OCI-LY1 (cell line): ENCODE results near the gene PRMT2.

Source experiments
- EZH2 ChIP-seq: fragments of 200-600 bp; sonication (generic), shearing (Covaris generic); IDR thresholded peaks from 2 replicates; pipeline ENCODE4 v1.8.0; 2017; ENCODE audit warnings: borderline replicate concordance, mixed run types, mild to moderate bottlenecking, antibody characterized with exemption, low read length, moderate library complexity, mixed read lengths
- TF ChIP-seq, protein P1 (sequence below): fragments of 200-600 bp; sonication (generic), shearing (Covaris generic); IDR thresholded peaks from 2 replicates; pipeline ENCODE4 v1.5.1; 2017; ENCODE audit warnings: mild to moderate bottlenecking, antibody characterized with exemption, low read length, moderate library complexity, mixed read lengths

DNA sequence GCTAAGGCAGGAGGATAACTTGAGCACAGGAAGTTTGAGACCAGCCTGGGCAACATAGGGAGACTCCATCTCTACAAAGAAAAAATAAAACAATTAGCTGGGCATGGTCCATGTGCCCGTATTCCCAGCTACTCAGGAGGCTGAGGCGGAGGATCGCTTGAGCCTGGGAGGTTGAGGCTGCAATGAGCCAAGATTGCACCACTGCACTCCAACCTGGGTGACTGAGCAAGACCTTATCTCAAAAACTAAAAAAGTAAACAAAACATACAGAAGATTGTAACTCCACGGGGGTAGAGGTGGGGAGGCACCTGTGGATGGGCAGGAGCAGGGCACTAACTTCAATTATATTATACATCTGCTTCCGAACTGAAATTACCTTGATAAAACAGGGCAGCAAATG lies 35.2 kb upstream of the PRMT2 start:
- TF ChIP-seq, protein P1, sequence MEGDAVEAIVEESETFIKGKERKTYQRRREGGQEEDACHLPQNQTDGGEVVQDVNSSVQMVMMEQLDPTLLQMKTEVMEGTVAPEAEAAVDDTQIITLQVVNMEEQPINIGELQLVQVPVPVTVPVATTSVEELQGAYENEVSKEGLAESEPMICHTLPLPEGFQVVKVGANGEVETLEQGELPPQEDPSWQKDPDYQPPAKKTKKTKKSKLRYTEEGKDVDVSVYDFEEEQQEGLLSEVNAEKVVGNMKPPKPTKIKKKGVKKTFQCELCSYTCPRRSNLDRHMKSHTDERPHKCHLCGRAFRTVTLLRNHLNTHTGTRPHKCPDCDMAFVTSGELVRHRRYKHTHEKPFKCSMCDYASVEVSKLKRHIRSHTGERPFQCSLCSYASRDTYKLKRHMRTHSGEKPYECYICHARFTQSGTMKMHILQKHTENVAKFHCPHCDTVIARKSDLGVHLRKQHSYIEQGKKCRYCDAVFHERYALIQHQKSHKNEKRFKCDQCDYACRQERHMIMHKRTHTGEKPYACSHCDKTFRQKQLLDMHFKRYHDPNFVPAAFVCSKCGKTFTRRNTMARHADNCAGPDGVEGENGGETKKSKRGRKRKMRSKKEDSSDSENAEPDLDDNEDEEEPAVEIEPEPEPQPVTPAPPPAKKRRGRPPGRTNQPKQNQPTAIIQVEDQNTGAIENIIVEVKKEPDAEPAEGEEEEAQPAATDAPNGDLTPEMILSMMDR, result no peak
- no peak for TF ChIP-seq EZH2
